ENCODE data around the gene SH3RF3.
A peak's percentile ranks its signal among the peaks of the same experiment; 100 is the strongest.

Gene SH3RF3

DNA sequence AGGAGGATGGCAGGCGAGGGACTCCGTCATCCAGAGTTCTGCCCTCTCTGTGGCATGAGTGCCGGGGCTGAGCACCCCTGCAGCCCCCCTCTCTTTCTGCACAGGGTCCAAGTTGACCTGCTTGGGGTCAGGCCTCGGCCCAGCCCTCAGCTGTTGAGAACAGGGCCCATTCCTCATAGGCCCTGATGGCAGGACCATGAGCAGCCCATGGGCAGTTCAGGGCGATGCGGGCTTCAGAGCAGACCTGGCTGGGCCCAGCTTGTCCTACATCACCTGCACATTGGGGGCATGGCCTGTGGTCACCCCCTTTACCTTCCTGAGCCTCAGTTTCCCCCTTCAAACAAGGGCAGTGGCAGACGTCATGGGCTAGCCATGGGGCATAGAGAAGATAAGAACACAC lies 246.7 kb downstream of the SH3RF3 start:
- TF ChIP-seq TAF1 (IDR thresholded peaks at IDR 0.05; ENCODE audit: borderline replicate concordance, insufficient read depth, low read length) = no peak
- TF ChIP-seq POLR2AphosphoS5 (IDR thresholded peaks at IDR 0.05; ENCODE audit: low read depth, low read length) = no peak
- TF ChIP-seq, protein P1, sequence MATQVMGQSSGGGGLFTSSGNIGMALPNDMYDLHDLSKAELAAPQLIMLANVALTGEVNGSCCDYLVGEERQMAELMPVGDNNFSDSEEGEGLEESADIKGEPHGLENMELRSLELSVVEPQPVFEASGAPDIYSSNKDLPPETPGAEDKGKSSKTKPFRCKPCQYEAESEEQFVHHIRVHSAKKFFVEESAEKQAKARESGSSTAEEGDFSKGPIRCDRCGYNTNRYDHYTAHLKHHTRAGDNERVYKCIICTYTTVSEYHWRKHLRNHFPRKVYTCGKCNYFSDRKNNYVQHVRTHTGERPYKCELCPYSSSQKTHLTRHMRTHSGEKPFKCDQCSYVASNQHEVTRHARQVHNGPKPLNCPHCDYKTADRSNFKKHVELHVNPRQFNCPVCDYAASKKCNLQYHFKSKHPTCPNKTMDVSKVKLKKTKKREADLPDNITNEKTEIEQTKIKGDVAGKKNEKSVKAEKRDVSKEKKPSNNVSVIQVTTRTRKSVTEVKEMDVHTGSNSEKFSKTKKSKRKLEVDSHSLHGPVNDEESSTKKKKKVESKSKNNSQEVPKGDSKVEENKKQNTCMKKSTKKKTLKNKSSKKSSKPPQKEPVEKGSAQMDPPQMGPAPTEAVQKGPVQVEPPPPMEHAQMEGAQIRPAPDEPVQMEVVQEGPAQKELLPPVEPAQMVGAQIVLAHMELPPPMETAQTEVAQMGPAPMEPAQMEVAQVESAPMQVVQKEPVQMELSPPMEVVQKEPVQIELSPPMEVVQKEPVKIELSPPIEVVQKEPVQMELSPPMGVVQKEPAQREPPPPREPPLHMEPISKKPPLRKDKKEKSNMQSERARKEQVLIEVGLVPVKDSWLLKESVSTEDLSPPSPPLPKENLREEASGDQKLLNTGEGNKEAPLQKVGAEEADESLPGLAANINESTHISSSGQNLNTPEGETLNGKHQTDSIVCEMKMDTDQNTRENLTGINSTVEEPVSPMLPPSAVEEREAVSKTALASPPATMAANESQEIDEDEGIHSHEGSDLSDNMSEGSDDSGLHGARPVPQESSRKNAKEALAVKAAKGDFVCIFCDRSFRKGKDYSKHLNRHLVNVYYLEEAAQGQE (IDR thresholded peaks at IDR 0.05; ENCODE audit: insufficient read depth in 1 of 2, low read depth in 2 of 2, low read length in 2 of 2) = no peak
- TF ChIP-seq SIN3A (IDR thresholded peaks at IDR 0.05; ENCODE audit: borderline replicate concordance, insufficient read depth, low read length) = no peak
- no peak for TF ChIP-seq FOXP2 (optimal IDR thresholded peaks at IDR 0.05; ENCODE audit: borderline replicate concordance, extremely low read depth, extremely low read length, insufficient read depth)

DNA sequence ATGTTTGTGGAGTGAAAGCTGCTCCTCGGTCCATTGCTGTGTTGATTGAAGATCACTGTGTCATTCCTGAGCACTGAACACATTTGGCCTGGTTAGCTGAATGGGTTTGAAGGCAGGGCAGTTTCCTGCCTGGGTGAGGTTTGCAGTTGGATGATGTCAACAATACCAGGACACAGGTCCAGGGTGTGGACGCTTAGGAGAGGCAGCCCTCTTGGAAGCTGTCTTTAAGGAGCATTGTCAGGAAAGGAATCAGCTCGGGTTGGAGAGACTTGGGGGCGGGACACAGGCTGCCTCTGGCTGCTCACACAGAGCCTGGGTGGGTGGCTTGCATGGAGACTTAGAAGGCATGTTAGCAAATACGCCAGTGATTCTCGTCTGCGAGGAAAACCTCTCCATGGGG lies 247.1 kb downstream of the SH3RF3 start:
- TF ChIP-seq, protein P1 (IDR thresholded peaks at IDR 0.05; ENCODE audit: insufficient read depth in 1 of 2, low read depth in 2 of 2, low read length in 2 of 2) = no peak
- TF ChIP-seq SIN3A (IDR thresholded peaks at IDR 0.05; ENCODE audit: borderline replicate concordance, insufficient read depth, low read length) = no peak

- no peak for TF ChIP-seq TAF1 (IDR thresholded peaks at IDR 0.05; ENCODE audit: borderline replicate concordance, insufficient read depth, low read length)
- TF ChIP-seq FOXP2 (optimal IDR thresholded peaks at IDR 0.05; ENCODE audit: borderline replicate concordance, extremely low read depth, extremely low read length, insufficient read depth) = no peak
- TF ChIP-seq, protein P1 (IDR thresholded peaks at IDR 0.05; ENCODE audit: insufficient read depth in 1 of 2, low read depth in 2 of 2, low read length in 2 of 2) = no peak
These were observed 247.9 kb downstream of the SH3RF3 start for GRCh38 chr2:109376796-109377495.

DNA sequence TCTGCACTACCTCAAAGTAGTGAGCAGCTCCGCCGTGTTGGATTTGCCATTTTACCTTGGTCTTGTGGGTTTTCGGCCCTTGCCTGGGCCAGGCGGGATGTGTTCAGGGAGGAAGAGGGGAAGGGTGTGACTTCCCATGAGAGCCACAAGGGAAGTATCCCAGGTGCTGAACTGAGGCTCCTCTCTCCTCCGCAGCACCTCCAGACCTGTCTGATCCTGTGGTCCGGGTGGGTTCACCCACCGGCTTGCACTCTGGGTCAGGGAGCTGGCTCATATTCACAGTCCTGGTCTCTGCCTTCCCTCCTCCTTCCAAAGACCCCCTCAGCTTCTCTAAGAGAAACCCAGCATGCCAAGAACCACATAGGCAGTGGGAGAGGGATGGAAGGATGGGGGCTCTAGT lies 249.0 kb downstream of the SH3RF3 start:
- TF ChIP-seq FOXP2 (optimal IDR thresholded peaks at IDR 0.05; ENCODE audit: borderline replicate concordance, extremely low read depth, extremely low read length, insufficient read depth) (no peak), TAF1 (IDR thresholded peaks at IDR 0.05; ENCODE audit: borderline replicate concordance, insufficient read depth, low read length) (no peak)
- TF ChIP-seq, protein P1 (IDR thresholded peaks at IDR 0.05; ENCODE audit: insufficient read depth in 1 of 2, low read depth in 2 of 2, low read length in 2 of 2) = no peak

DNA sequence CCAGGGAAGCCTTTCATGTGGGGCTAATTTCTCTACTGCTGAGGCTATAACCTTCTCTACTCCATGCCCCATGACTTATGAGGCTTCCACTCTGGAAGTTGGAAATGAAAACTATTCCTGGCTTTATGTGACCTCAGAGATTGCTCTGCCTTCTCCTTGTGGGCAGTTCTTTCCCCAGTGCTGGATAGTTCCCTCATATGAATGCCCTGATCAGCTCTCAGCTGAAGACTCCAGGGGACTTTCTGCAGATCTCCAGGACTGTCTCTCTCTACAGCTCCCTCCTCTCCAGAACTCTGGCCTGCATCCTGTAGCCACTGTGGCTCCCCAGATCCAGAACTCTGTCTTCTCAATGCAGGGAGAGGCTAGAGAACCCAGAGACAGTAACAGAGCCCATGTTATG lies 249.7 kb downstream of the SH3RF3 start:
- TF ChIP-seq TAF1 (IDR thresholded peaks at IDR 0.05; ENCODE audit: borderline replicate concordance, insufficient read depth, low read length) (no peak), FOXP2 (optimal IDR thresholded peaks at IDR 0.05; ENCODE audit: borderline replicate concordance, extremely low read depth, extremely low read length, insufficient read depth) (no peak)
- TF ChIP-seq, protein P1 (IDR thresholded peaks at IDR 0.05; ENCODE audit: insufficient read depth in 1 of 2, low read depth in 2 of 2, low read length in 2 of 2) = peak in 1 of 2 experiments; percentile 77; a peak in 1 of 4 replicates
